Measurements from ENCODE around the gene ATP6V1E1.

Gene ATP6V1E1

DNA sequence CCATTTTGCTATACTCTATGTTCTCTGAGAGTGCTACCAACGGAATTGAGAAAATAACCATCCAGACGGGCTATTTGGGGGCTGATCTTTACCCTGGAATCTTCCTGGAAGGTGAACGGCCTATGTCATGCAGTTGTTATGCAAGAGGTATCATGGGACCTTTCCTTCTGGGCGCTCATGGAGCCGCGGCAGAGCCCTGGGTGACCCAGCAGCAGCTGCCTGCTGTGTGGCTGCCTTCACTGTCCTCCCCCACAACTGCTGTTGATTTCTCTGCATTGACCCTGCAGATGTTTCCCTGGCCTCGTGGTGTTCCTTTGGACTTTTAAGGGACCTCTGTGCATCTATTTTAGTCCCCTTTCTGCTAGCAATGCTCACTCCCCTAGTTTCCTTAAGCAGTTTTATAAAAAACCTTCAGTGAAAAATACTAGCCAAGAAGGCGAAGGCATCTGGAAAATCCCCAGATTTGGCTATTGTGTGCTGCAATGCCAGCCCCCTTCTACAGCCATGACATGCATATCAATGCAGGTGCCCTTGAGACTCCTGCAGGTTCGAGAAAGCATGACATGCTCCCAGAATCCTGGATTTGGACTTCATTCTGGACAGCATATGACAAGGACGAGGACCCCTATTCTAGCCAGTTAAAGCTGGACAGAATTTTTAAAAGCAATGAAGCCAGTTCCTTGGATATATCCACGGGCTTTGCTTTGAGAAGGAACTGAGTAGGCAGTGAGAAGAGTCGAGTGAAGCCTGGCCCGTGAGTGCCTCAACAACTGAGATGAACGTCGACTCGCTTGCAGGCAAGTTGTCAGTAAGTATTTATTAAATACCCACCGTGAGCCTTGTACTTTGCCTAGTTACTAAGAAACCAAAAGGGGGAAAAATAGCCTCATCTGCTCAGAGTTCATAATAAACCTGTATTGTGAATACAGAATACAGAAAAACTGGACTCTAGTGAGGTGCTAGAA, 65.4 kb downstream of the ATP6V1E1 start, which contains the start of gene SLC25A18:
TSS of gene SLC25A18 (plus strand) at position 593 of the 965 bp plus-strand sequence. CDS start 16,447 bp downstream, outside the sequence.
- H3K9me3 ChIP-seq (ENCODE audit: insufficient read depth, low read length), result peaks cover 12% of the 10 kb centered on the region; the same call in 1 of the 2 replicates
- no peaks in the 10 kb centered on the region for H3K27me3 ChIP-seq (ENCODE audit: insufficient read depth, insufficient read length)
- H3K4me1 ChIP-seq (ENCODE audit: insufficient read depth, insufficient read length), result peaks cover 5% of the 10 kb centered on the region
- TF ChIP-seq SUZ12 (IDR thresholded peaks at IDR 0.05; ENCODE audit: extremely low read depth, insufficient read depth, insufficient read length), result no peak
- DNase-seq (ENCODE audit: low read depth, low spot score), result no peak
- H3K36me3 ChIP-seq (ENCODE audit: insufficient read depth, insufficient read length, low read length), result peaks cover 2% of the 10 kb centered on the region
- peak within 1 kb of the TSS; percentile 36 for H3K9ac ChIP-seq (ENCODE audit: insufficient read length, low read depth)
- no peak within 1 kb of the TSS for H3K4me3 ChIP-seq (ENCODE audit: insufficient read length, low read depth)

DNA sequence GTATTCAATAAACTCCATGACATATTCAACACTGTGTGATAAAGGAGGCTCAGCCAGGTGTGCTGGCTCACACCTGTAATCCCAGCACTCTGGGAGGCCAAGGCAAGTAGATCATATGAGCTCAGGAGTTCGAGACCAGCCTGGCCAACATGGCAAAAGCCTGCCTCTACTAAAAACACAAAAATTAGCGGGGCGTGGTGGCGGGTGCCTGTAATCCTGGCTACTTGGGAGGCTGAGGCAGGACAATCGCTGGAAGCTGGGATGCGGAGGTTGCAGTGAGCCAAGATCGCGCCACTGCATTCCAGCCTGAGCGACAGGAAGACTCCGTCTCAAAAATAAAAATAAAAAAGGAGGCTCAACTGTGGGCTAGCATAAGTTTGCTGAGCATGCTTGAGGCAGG, 69.4 kb downstream of the ATP6V1E1 start:
- Histone ChIP-seq H3K36me3 (ENCODE audit: insufficient read depth, insufficient read length, low read length) (peaks cover 27% of the 10 kb centered on the region), H3K9ac (ENCODE audit: insufficient read length, low read depth) (no peak overlapping the region), H3K9me3 (ENCODE audit: insufficient read depth, low read length) (peaks cover 12% of the 10 kb centered on the region; the same call in 1 of the 2 replicates), H3K4me3 (ENCODE audit: insufficient read length, low read depth) (no peak overlapping the region), H3K4me1 (ENCODE audit: insufficient read depth, insufficient read length) (peaks cover 5% of the 10 kb centered on the region), H3K27me3 (ENCODE audit: insufficient read depth, insufficient read length) (no peaks in the 10 kb centered on the region)
- no peak for DNase-seq (ENCODE audit: low read depth, low spot score)
- TF ChIP-seq SUZ12 (IDR thresholded peaks at IDR 0.05; ENCODE audit: extremely low read depth, insufficient read depth, insufficient read length) (no peak), ZNF274 (IDR thresholded peaks at IDR 0.05; ENCODE audit: low read depth, low read length) (no peak), YY1 (IDR thresholded peaks at IDR 0.05; ENCODE audit: insufficient read depth, insufficient read length) (no peak)

DNA sequence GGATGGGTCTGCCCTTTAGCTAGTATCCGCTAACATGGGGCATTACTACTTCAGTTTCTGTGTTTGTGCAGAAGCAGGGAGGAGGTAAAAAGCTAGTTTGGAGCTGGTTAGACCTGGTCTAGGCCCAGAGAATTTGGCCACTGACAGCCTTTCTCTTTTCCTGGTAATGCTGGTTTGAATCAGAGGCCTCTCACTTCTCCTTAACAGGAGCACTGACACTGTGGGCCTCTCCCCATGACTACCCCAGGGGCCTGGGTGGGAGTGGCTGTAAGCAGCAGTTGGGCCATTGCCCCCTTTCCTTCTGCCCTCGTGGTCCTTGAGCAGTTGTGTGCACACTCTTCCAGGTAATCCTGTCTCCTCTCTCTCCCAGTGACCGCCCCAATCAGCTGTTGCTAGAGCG, 73.7 kb downstream of the ATP6V1E1 start:
- Histone ChIP-seq H3K4me1 (ENCODE audit: insufficient read depth, insufficient read length) (no peaks in the 10 kb centered on the region), H3K9ac (ENCODE audit: insufficient read length, low read depth) (no peak overlapping the region), H3K36me3 (ENCODE audit: insufficient read depth, insufficient read length, low read length) (peaks cover 60% of the 10 kb centered on the region), H3K27me3 (ENCODE audit: insufficient read depth, insufficient read length) (no peaks in the 10 kb centered on the region), H3K9me3 (ENCODE audit: insufficient read depth, low read length) (peaks cover 6% of the 10 kb centered on the region; the same call in 1 of the 2 replicates), H3K4me3 (ENCODE audit: insufficient read length, low read depth) (no peak overlapping the region)
- no peak for DNase-seq (ENCODE audit: low read depth, low spot score)
- TF ChIP-seq YY1 (IDR thresholded peaks at IDR 0.05; ENCODE audit: insufficient read depth, insufficient read length) (no peak), SUZ12 (IDR thresholded peaks at IDR 0.05; ENCODE audit: extremely low read depth, insufficient read depth, insufficient read length) (no peak), ZNF274 (IDR thresholded peaks at IDR 0.05; ENCODE audit: low read depth, low read length) (no peak)

DNA sequence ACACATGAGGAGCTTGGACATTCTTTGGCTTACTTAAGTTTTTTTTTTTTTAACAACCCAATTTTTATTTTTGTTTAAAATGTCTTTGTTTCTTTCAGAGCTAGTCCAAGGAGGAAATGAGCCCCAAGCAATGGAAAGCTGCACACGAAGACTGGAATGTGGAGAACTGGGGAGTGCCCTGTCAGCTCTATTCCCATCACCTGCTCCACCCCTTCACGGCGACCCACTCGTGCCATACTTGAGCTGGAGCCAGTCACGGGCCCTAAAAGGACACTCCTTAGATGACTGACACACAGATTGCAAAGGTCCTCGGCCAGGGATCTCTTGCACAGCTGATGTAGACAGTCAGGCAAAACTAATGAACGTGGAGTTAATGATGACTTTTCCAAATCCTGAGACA, 75.8 kb downstream of the ATP6V1E1 start:
- Histone ChIP-seq H3K4me1 (ENCODE audit: insufficient read depth, insufficient read length) (no peaks in the 10 kb centered on the region), H3K9me3 (ENCODE audit: insufficient read depth, low read length) (no peaks in the 10 kb centered on the region), H3K27me3 (ENCODE audit: insufficient read depth, insufficient read length) (no peaks in the 10 kb centered on the region), H3K4me3 (ENCODE audit: insufficient read length, low read depth) (no peak overlapping the region), H3K36me3 (ENCODE audit: insufficient read depth, insufficient read length, low read length) (peaks cover 76% of the 10 kb centered on the region), H3K9ac (ENCODE audit: insufficient read length, low read depth) (no peak overlapping the region)
- TF ChIP-seq SUZ12 (IDR thresholded peaks at IDR 0.05; ENCODE audit: extremely low read depth, insufficient read depth, insufficient read length) (no peak), YY1 (IDR thresholded peaks at IDR 0.05; ENCODE audit: insufficient read depth, insufficient read length) (no peak), ZNF274 (IDR thresholded peaks at IDR 0.05; ENCODE audit: low read depth, low read length) (no peak)
- DNase-seq (ENCODE audit: low read depth, low spot score), result no peak

DNA sequence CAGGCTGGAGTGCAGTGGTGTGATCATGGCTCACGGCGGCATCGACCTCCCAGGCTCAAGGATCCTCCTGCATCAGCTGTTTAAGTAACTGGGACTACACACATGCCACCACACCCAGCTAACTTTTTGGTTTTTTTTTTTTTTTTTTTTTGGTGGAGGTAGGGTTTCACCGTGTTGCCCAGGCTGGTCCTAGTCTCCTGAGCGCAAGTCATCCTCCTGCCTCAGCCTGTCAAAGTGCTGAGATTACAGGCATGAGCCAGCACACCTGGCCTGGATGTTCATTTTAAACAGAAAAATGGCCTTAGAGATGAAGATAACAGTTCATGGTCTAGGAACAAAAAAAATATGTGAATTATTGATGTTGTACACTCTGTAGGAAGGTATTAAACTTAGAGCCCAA, 78.9 kb downstream of the ATP6V1E1 start:
- H3K4me1 ChIP-seq (ENCODE audit: insufficient read depth, insufficient read length), result no peaks in the 10 kb centered on the region
- H3K4me3 ChIP-seq (ENCODE audit: insufficient read length, low read depth), result no peak overlapping the region
- peaks cover 64% of the 10 kb centered on the region for H3K36me3 ChIP-seq (ENCODE audit: insufficient read depth, insufficient read length, low read length)
- H3K9me3 ChIP-seq (ENCODE audit: insufficient read depth, low read length), result no peaks in the 10 kb centered on the region
- no peaks in the 10 kb centered on the region for H3K27me3 ChIP-seq (ENCODE audit: insufficient read depth, insufficient read length)
- TF ChIP-seq YY1 (IDR thresholded peaks at IDR 0.05; ENCODE audit: insufficient read depth, insufficient read length), result no peak
- no peak for DNase-seq (ENCODE audit: low read depth, low spot score)
- no peak overlapping the region for H3K9ac ChIP-seq (ENCODE audit: insufficient read length, low read depth)

DNA sequence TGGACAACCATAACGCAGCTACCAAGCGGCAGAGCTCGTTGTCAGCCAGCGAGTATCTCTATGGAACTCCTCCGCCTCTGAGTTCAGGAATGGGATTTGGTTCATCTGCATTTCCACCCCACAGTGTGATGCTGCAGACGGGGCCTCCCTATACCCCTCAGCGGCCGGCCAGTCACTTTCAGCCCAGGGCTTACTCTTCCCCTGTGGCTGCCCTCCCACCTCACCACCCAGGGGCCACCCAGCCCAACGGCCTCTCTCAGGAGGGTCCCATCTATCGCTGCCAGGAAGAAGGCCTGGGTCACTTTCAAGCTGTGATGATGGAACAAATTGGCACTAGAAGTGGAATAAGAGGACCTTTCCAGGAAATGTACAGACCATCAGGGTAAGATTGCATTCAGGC, 79.4 kb downstream of the ATP6V1E1 start:
- H3K36me3 ChIP-seq (ENCODE audit: insufficient read depth, insufficient read length, low read length), result peaks cover 59% of the 10 kb centered on the region
- H3K27me3 ChIP-seq (ENCODE audit: insufficient read depth, insufficient read length), result no peaks in the 10 kb centered on the region
- no peak for DNase-seq (ENCODE audit: low read depth, low spot score)
- H3K9me3 ChIP-seq (ENCODE audit: insufficient read depth, low read length), result no peaks in the 10 kb centered on the region
- no peak overlapping the region for H3K4me3 ChIP-seq (ENCODE audit: insufficient read length, low read depth)
- no peaks in the 10 kb centered on the region for H3K4me1 ChIP-seq (ENCODE audit: insufficient read depth, insufficient read length)
- no peak overlapping the region for H3K9ac ChIP-seq (ENCODE audit: insufficient read length, low read depth)
- no peak for TF ChIP-seq ZNF274 (IDR thresholded peaks at IDR 0.05; ENCODE audit: low read depth, low read length)
- TF ChIP-seq SUZ12 (IDR thresholded peaks at IDR 0.05; ENCODE audit: extremely low read depth, insufficient read depth, insufficient read length), result no peak
- no peak for TF ChIP-seq YY1 (IDR thresholded peaks at IDR 0.05; ENCODE audit: insufficient read depth, insufficient read length)

DNA sequence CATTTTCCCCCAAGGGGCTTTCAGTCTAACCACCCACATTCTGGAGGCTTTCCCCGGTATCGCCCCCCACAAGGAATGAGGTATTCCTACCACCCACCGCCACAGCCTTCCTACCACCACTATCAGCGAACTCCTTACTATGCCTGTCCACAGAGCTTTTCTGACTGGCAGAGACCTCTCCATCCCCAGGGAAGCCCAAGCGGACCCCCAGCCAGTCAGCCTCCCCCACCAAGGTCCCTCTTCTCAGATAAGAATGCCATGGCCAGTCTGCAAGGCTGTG, 79.9 kb downstream of the ATP6V1E1 start:
- no peak for DNase-seq (ENCODE audit: low read depth, low spot score)
- no peak overlapping the region for H3K4me3 ChIP-seq (ENCODE audit: insufficient read length, low read depth)
- no peaks in the 10 kb centered on the region for H3K9me3 ChIP-seq (ENCODE audit: insufficient read depth, low read length)
- no peaks in the 10 kb centered on the region for H3K4me1 ChIP-seq (ENCODE audit: insufficient read depth, insufficient read length)
- H3K36me3 ChIP-seq (ENCODE audit: insufficient read depth, insufficient read length, low read length), result peaks cover 55% of the 10 kb centered on the region
- H3K9ac ChIP-seq (ENCODE audit: insufficient read length, low read depth), result no peak overlapping the region
- no peak for TF ChIP-seq YY1 (IDR thresholded peaks at IDR 0.05; ENCODE audit: insufficient read depth, insufficient read length)
- no peak for TF ChIP-seq ZNF274 (IDR thresholded peaks at IDR 0.05; ENCODE audit: low read depth, low read length)
- H3K27me3 ChIP-seq (ENCODE audit: insufficient read depth, insufficient read length), result no peaks in the 10 kb centered on the region
